K562 (cell line): Measurements from ENCODE around the gene JAKMIP1. TPM values are rescaled to one million over a fixed set of nuclear protein-coding genes. Genes with fewer than 3 reads are reported as not detected.

Source experiments
- ATAC-seq: fragments of 200-7000 bp; cut with Tn5 transposase; 3 replicates; pipeline ENCODE4 v1.9.1; 2020; ENCODE audit warnings: moderate library complexity
- BruUV-seq: library from RNA; stranded (reverse); fragments of 400-500 nt; replicated peaks from 2 replicates; lab custom pipeline; 2021; lab: Mats Ljungman, UMichigan
- CTCF ChIA-PET: fragments of 300-600 bp; formaldehyde crosslinking; extraction: SDS; loops from one replicate; lab custom pipeline; 2021; ENCODE audit warnings: low intra/inter-chr PET ratio; lab: Yijun Ruan, JAX
- POLR2A ChIA-PET: fragments of 300-600, 350-650 bp; sonication (Branson Sonifier 250); formaldehyde crosslinking; extraction: SDS; loops from one replicate; lab custom pipeline; 2021; ENCODE audit warnings: antibody characterized with exemption, inconsistent platforms; lab: Yijun Ruan, JAX
- DNase-seq, 4 experiments: peaks; one replicate each; pipeline versions ENCODE4 v3.0.0 to v3.0.0-alpha.2; 2011 to 2018; ENCODE audit warnings: low spot score in 3 of 4, mixed read lengths in 3 of 4; ENCODE audit errors: extremely low read depth in 1 of 4
- FAIRE-seq: peaks from 2 replicates; lab custom pipeline; 2011; peaks lifted over from hg19 to GRCh38; lab: Jason Lieb, UNC
- H2AFZ ChIP-seq: 2 replicates; pipeline ENCODE4 v1.6.0; 2011; ENCODE audit warnings: low read depth, low read length, control low read depth, inconsistent platforms
- H3K27ac ChIP-seq: fragments of 200-600 bp; 3 replicates; pipeline ENCODE4 v1.8.0; 2011; ENCODE audit warnings: low read depth, mild to moderate bottlenecking, control low read depth, inconsistent platforms, low read length, moderate library complexity, mixed read lengths; ENCODE audit errors: extremely low read depth
- H3K27me3 ChIP-seq, 2 experiments: fragments of 300-600 bp in 1 of 2; 2 replicates in 1 of 2; 3 replicates in 1 of 2; pipeline versions ENCODE4 v1.6.0 to v1.8.0; 2011; ENCODE audit warnings: inconsistent platforms in 2 of 2, low read length in 2 of 2, mild to moderate bottlenecking in 1 of 2, mixed read lengths in 1 of 2, moderate library complexity in 1 of 2; ENCODE audit not compliant: control insufficient read depth in 2 of 2, insufficient read depth in 2 of 2
- H3K36me3 ChIP-seq: fragments of 300-600 bp; 3 replicates; pipeline ENCODE4 v1.8.0; 2011; ENCODE audit warnings: mild to moderate bottlenecking, low read length, inconsistent platforms; ENCODE audit not compliant: control insufficient read depth, insufficient read depth
- H3K4me1 ChIP-seq, 2 experiments: fragments of 200-600 bp in 1 of 2; replicated peaks in 1 of 2; 2 replicates in 1 of 2; 3 replicates in 1 of 2; pipeline versions ENCODE4 v1.5.1 to v1.8.0; 2011; ENCODE audit warnings: inconsistent platforms in 2 of 2, low read length in 2 of 2, mild to moderate bottlenecking in 1 of 2, mixed read lengths in 1 of 2, moderate library complexity in 1 of 2; ENCODE audit not compliant: control insufficient read depth in 2 of 2, insufficient read depth in 2 of 2
- H3K4me2 ChIP-seq: 2 replicates; pipeline ENCODE4 v1.6.1; 2011; ENCODE audit warnings: low read length, control low read depth, inconsistent platforms, mixed read lengths; ENCODE audit not compliant: insufficient read depth
- H3K4me3 ChIP-seq: fragments of 200-600 bp; sonication (generic), shearing (Covaris generic); 2 replicates; pipeline ENCODE4 v1.5.1; 2016; ENCODE audit warnings: control low read depth, inconsistent platforms
- H3K79me2 ChIP-seq: fragments of 200-600 bp; 3 replicates; pipeline ENCODE4 v1.8.0; 2011; ENCODE audit warnings: low read length, inconsistent platforms; ENCODE audit not compliant: control insufficient read depth, insufficient read depth
- H3K9ac ChIP-seq, 2 experiments: 2 replicates each; pipeline versions ENCODE4 v1.6.0 to v1.6.1; 2011; ENCODE audit warnings: low read depth in 2 of 2, low read length in 2 of 2, control low read depth in 1 of 2, inconsistent platforms in 1 of 2, mild to moderate bottlenecking in 1 of 2, mixed read lengths in 1 of 2; ENCODE audit not compliant: insufficient read depth in 1 of 2
- H3K9me1 ChIP-seq: one replicate; pipeline ENCODE4 v1.6.0; 2011; ENCODE audit warnings: inconsistent platforms, mild to moderate bottlenecking, low read length, moderate library complexity; ENCODE audit not compliant: control insufficient read depth, insufficient read depth
- H3K9me3 ChIP-seq: replicated peaks from 2 replicates; pipeline ENCODE4 v1.5.1; 2011; ENCODE audit warnings: low read depth, low read length, inconsistent platforms; ENCODE audit not compliant: control insufficient read depth, insufficient read depth
- H4K20me1 ChIP-seq: replicated peaks from 2 replicates; pipeline ENCODE4 v1.6.1; 2011; ENCODE audit warnings: low read length, inconsistent platforms, mixed read lengths; ENCODE audit not compliant: control insufficient read depth, insufficient read depth
- CREM ChIP-seq: IDR thresholded peaks from 2 replicates; pipeline ENCODE4 v1.6.1; 2014; ENCODE audit warnings: antibody characterized with exemption, low read depth
- DIDO1 ChIP-seq: fragments of 450-650 bp; IDR thresholded peaks from 2 replicates; pipeline ENCODE4 v1.6.1; 2016; ENCODE audit warnings: low read depth, missing biosample characterization, missing genetic modification characterization
- DLX4 ChIP-seq: fragments of 250-450 bp; sonication (Bioruptor Pico); IDR thresholded peaks from 2 replicates; pipeline ENCODE4 v1.6.1; 2021; ENCODE audit warnings: mild to moderate bottlenecking
- FOXK2 ChIP-seq, 2 experiments: fragments of 450-650 bp; IDR thresholded peaks in 1 of 2; conservative IDR thresholded peaks in 1 of 2; 2 replicates each; pipeline ENCODE4 v1.6.1; 2016; ENCODE audit warnings: low read depth in 2 of 2, mild to moderate bottlenecking in 1 of 2
- POLR2AphosphoS2 ChIP-seq: IDR thresholded peaks from 2 replicates; pipeline ENCODE4 v1.6.1; 2012; ENCODE audit warnings: low read length, improper control_type of control experiment
- SNIP1 ChIP-seq: fragments of 450-650 bp; IDR thresholded peaks from 2 replicates; pipeline ENCODE4 v1.7.1; 2017; ENCODE audit warnings: low read depth, mild to moderate bottlenecking
- TCF15 ChIP-seq: fragments of 250-450 bp; sonication (Bioruptor Pico); IDR thresholded peaks from 2 replicates; pipeline ENCODE4 v1.8.0; 2022; ENCODE audit warnings: moderate library complexity, mild to moderate bottlenecking, inconsistent platforms
- ZKSCAN8 ChIP-seq: fragments of 200-800 bp; sonication (Bioruptor generic); IDR thresholded peaks from 2 replicates; pipeline ENCODE4 v1.6.1; 2016; ENCODE audit warnings: missing genetic modification characterization, missing compliant biosample characterization
- ZNF3 ChIP-seq: fragments of 250-450 bp; sonication (Bioruptor Pico); IDR thresholded peaks from 2 replicates; pipeline ENCODE4 v1.5.0; 2021; ENCODE audit warnings: mild to moderate bottlenecking, moderate library complexity
- ZNF707 ChIP-seq: fragments of 250-450 bp; sonication (Bioruptor Pico); conservative IDR thresholded peaks from 2 replicates; pipeline ENCODE4 v1.8.0; 2022; ENCODE audit warnings: inconsistent platforms, mild to moderate bottlenecking, moderate library complexity
- ZNF76 ChIP-seq: fragments of 250-450 bp; sonication (Bioruptor Pico); IDR thresholded peaks from 2 replicates; pipeline ENCODE4 v1.4.0; 2020; ENCODE audit warnings: mild to moderate bottlenecking, moderate library complexity, borderline replicate concordance
- WGBS: fragments of 100-300 bp; shearing (Covaris generic); methylation state at CpG from one replicate; pipeline ENCODE4 v1.1.6; 2016; ENCODE audit warnings: low coverage, mixed read lengths; ENCODE audit not compliant: insufficient coverage; ENCODE audit errors: missing lambda C conversion rate; 5-methylcytosine and 5-hydroxymethylcytosine counted together
- in situ Hi-C: fragments of 300-500 bp; cut with MboI; formaldehyde crosslinking; loops from 4 replicates; pipeline ENCODE4 v1.15.0; 2018; ENCODE audit warnings: inconsistent platforms, mixed read lengths
- intact Hi-C: fragments of 100-400 bp; cut with micrococcal nuclease; formaldehyde crosslinking; loops from 2 replicates; pipeline ENCODE4 v1.14.2; 2022
- polyA plus RNA-seq, 8 experiments: library from polyadenylated mRNA; depleted of rRNA in 4 of 8; stranded (reverse) in 5 of 8; unstranded in 3 of 8; fragments of >200 nt; fragmentation: Nextera tagmentation in 2 of 8; fragmentation: Illumina TruSeq in 1 of 8; extraction: Ambion mirVana in 2 of 8; extraction: Trizol in 1 of 8; gene quantifications; 2 replicates each; pipeline versions ENCODE4 v1.2.1 to v1.2.3, GENCODE V29; 2011 to 2014; ENCODE audit warnings: inconsistent platforms in 1 of 8, missing spikeins in 1 of 8
- total RNA-seq, 7 experiments: library from RNA; depleted of rRNA in 6 of 7; stranded (reverse); fragments of >200 nt in 6 of 7; fragmentation: Illumina TruSeq in 2 of 7; extraction: Trizol in 2 of 7; gene quantifications; 2 replicates each; pipeline versions ENCODE4 v1.2.1 to v1.2.3, GENCODE V29; 2011 to 2021; ENCODE audit warnings: low replicate concordance in 1 of 7
- TF ChIP-seq, protein P1 (sequence below): fragments of 250-450 bp; sonication (Bioruptor Pico); IDR thresholded peaks from 2 replicates; pipeline ENCODE4 v1.5.0; 2020; ENCODE audit warnings: mild to moderate bottlenecking, borderline replicate concordance
- TF ChIP-seq, protein P2 (sequence below): fragments of 450-650 bp; IDR thresholded peaks from one replicate; pipeline ENCODE4 v1.6.1; 2018; ENCODE audit warnings: mild to moderate bottlenecking, moderate library complexity; ENCODE audit not compliant: partially characterized antibody

Gene JAKMIP1
- total and polyA plus RNA-seq, 9 of the 15 experiments (the other 6 are each of a cell fraction or from before 2014, with no cell fraction given) = not detected

DNA sequence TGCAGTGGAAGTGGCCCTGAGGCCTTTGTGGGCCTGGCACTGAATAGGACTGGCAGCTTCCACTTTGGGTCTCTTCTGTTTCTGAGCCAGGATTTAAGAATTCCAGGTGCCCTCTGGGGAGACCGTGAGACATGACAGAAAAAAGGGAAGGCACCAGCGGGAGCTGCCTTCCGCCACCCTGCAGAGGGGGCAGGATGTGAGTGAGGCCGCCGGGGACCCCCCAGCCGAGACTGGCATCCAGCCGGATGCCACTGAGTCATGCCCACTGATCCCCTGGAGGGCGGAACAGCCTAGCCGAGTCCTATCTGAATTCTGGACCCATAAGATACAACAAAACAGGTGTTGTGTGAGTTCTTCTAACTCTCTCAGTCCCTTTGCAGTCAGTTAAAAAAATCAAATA lies 223.4 kb downstream of the JAKMIP1 start:
- DNase-seq (no peak), FAIRE-seq (no peak), ATAC-seq (no peak)
- Histone ChIP-seq H4K20me1 (no peaks in the 10 kb centered on the region; the same call in 1 of the 2 replicates), H3K79me2 (no peaks in the 10 kb centered on the region), H2AFZ (no peak overlapping the region), H3K9me3 (no peaks in the 10 kb centered on the region), H3K9me1 (no peaks in the 10 kb centered on the region), H3K27ac (no peak overlapping the region), H3K9ac (no peak overlapping the region), H3K4me3 (no peak overlapping the region), H3K4me2 (no peak overlapping the region), H3K27me3 (peaks cover 0 to 23% of the 10 kb centered on the region in 2 experiments; a peak in 3 of 5 replicates), H3K4me1 (peaks cover 0 to 6% of the 10 kb centered on the region in 2 experiments; a peak in 1 of 5 replicates), H3K36me3 (no peaks in the 10 kb centered on the region)
- TF ChIP-seq FOXK2 (conservative IDR thresholded peaks at IDR 0.05 in 1 of 2, IDR thresholded peaks at IDR 0.05 in 1 of 2; ENCODE audit: low read depth in 2 of 2) (no peak), ZNF76 (CRISPR knock-in tag) (no peak), DIDO1 (tag) (no peak), TCF15 (no peak), ZNF707 (CRISPR knock-in tag) (no peak), ZNF3 (CRISPR knock-in tag) (no peak), POLR2AphosphoS2 (no peak), DLX4 (CRISPR knock-in tag) (no peak), CREM (no peak), SNIP1 (no peak), ZKSCAN8 (no peak)
- TF ChIP-seq, protein P1, sequence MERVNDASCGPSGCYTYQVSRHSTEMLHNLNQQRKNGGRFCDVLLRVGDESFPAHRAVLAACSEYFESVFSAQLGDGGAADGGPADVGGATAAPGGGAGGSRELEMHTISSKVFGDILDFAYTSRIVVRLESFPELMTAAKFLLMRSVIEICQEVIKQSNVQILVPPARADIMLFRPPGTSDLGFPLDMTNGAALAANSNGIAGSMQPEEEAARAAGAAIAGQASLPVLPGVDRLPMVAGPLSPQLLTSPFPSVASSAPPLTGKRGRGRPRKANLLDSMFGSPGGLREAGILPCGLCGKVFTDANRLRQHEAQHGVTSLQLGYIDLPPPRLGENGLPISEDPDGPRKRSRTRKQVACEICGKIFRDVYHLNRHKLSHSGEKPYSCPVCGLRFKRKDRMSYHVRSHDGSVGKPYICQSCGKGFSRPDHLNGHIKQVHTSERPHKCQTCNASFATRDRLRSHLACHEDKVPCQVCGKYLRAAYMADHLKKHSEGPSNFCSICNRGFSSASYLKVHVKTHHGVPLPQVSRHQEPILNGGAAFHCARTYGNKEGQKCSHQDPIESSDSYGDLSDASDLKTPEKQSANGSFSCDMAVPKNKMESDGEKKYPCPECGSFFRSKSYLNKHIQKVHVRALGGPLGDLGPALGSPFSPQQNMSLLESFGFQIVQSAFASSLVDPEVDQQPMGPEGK (CRISPR knock-in tag) = no peak
- TF ChIP-seq, protein P2, sequence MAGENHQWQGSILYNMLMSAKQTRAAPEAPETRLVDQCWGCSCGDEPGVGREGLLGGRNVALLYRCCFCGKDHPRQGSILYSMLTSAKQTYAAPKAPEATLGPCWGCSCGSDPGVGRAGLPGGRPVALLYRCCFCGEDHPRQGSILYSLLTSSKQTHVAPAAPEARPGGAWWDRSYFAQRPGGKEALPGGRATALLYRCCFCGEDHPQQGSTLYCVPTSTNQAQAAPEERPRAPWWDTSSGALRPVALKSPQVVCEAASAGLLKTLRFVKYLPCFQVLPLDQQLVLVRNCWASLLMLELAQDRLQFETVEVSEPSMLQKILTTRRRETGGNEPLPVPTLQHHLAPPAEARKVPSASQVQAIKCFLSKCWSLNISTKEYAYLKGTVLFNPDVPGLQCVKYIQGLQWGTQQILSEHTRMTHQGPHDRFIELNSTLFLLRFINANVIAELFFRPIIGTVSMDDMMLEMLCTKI = no peak
- in situ Hi-C loops (no loop called here), intact Hi-C loops (no loop called here)
- ChIA-PET CTCF (no interaction called here), POLR2A (no interaction called here)
- BruUV-seq = no TSS peak
- WGBS = 1% methylated on average over 9 of the region's 9 CpGs
